OCI-LY3 (cell line): ENCODE measurements around the gene OSBPL2.

Experiments
- EZH2phosphoT487 ChIP-seq: fragments of 200-600 bp; shearing (Covaris generic); IDR thresholded peaks from 2 replicates; pipeline ENCODE4 v1.6.1; 2018; ENCODE audit warnings: antibody characterized with exemption, mixed run types, low read depth
- TF ChIP-seq, protein P1 (sequence below): fragments of 200-600, 300-600 bp; sonication (generic); IDR thresholded peaks from 2 replicates; pipeline ENCODE4 v1.5.1; 2014; ENCODE audit warnings: antibody characterized with exemption, low read length, low read depth

DNA sequence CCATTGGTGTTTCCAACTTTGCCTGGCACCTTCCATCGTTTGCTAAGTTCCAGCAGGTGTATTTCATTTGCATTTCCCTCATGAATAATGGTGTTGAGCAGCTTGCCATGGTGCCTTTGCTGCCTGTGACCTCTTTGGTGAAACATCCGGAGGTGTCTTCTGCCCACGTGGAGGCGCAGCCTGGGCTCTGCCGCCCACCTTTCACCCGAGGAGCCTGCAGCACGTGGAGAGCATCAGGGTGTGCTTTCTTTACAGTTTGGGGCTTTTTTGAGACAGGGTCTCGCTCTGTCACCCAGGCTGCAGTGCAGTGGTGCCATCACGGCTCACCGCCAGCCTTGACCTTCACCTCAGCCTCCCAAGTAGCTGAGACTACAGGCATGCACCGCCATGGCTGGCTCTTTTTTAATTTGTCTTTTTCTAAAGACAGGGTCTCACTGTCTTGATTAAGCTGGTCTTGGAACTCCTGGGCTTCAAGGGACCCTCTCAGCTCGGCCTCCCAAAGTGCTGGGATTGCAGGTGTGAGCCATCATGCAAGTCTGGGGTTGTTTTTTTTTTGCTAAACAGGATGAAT is 61.4 kb downstream of the OSBPL2 start:
- TF ChIP-seq EZH2phosphoT487: no peak
- TF ChIP-seq, protein P1, sequence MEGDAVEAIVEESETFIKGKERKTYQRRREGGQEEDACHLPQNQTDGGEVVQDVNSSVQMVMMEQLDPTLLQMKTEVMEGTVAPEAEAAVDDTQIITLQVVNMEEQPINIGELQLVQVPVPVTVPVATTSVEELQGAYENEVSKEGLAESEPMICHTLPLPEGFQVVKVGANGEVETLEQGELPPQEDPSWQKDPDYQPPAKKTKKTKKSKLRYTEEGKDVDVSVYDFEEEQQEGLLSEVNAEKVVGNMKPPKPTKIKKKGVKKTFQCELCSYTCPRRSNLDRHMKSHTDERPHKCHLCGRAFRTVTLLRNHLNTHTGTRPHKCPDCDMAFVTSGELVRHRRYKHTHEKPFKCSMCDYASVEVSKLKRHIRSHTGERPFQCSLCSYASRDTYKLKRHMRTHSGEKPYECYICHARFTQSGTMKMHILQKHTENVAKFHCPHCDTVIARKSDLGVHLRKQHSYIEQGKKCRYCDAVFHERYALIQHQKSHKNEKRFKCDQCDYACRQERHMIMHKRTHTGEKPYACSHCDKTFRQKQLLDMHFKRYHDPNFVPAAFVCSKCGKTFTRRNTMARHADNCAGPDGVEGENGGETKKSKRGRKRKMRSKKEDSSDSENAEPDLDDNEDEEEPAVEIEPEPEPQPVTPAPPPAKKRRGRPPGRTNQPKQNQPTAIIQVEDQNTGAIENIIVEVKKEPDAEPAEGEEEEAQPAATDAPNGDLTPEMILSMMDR: no peak
